D721Med (cell line): ENCODE measurements around the gene ISG20.

Experiments used
- DNase-seq: peaks from one replicate; pipeline ENCODE4 v3.0.0; 2011; ENCODE audit warnings: low spot score; ENCODE audit not compliant: insufficient read length
- FAIRE-seq: peaks from 2 replicates; lab custom pipeline; 2011; peaks lifted over from hg19 to GRCh38; lab: Jason Lieb, UNC
- TF ChIP-seq, protein P1 (sequence below): IDR thresholded peaks from 2 replicates; pipeline ENCODE4 v1.5.1; 2012; ENCODE audit warnings: mild to moderate bottlenecking, control low read depth; ENCODE audit not compliant: insufficient read depth; ENCODE audit errors: missing control alignments

ISG20 gene

DNA sequence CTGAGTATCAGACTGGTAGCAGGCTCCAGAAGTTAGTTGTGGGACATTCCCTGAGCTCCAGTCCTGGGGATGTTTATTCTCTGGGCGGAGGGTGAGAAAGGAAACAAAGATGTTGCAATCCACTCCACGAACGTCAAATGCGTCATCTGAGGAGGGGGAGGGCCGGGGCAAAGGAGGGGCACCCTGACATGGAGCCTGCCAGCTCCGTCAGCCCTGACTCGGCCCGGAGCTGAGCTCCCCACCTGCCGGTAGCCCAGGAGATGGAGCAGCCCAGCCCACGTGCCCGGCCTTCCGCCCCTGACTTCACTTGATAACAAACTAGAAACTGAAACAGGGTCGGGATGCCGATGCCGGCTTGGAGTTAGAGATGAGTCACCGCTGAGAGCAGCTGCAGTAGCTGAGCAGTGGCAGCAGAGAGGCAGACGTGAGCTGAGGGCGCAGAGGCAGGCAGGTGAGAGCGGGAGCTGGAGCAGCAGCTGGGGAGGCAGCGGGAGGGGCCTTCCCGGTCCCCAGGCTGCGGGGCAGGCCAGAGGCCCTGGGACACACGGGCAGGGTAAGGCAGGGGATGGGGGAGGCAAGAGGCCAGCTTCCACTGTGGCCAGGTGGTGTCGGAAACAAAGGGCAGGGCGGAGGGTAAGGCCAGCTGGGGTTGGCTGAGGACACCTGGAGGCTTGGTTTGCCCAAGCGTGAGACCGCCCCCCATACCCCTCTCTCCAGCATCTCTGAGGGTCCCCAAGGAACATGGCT, at the start of gene ISG20:
TSS of gene ISG20 (plus strand) at position 391 of the 747 bp plus-strand sequence. CDS start at position 742, 351 bp downstream.
- FAIRE-seq: no peak
- TF ChIP-seq, protein P1, sequence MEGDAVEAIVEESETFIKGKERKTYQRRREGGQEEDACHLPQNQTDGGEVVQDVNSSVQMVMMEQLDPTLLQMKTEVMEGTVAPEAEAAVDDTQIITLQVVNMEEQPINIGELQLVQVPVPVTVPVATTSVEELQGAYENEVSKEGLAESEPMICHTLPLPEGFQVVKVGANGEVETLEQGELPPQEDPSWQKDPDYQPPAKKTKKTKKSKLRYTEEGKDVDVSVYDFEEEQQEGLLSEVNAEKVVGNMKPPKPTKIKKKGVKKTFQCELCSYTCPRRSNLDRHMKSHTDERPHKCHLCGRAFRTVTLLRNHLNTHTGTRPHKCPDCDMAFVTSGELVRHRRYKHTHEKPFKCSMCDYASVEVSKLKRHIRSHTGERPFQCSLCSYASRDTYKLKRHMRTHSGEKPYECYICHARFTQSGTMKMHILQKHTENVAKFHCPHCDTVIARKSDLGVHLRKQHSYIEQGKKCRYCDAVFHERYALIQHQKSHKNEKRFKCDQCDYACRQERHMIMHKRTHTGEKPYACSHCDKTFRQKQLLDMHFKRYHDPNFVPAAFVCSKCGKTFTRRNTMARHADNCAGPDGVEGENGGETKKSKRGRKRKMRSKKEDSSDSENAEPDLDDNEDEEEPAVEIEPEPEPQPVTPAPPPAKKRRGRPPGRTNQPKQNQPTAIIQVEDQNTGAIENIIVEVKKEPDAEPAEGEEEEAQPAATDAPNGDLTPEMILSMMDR: no peak
- no peak for DNase-seq

DNA sequence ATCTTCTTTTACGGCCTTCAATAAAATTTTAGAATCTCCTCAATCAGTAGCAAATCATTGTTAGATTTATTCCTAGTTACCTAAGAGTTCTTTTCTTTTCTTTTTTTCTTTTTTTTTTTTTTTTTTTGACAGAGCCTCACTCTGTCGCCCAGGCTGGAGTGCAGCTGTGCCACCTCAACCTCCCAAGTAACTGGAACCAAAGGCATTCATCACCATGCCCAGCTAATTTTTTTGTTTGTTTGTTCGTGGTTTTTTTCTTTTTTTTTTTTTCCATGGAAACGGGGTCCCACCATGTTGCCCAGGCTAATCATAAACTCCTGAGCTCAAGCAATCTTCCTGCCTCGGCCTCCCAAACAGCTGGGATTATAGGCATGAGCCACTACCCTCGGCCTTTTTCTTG, 48.1 kb upstream of the ISG20 start:
- FAIRE-seq (no peak), DNase-seq (no peak)
- TF ChIP-seq, protein P1: no peak

DNA sequence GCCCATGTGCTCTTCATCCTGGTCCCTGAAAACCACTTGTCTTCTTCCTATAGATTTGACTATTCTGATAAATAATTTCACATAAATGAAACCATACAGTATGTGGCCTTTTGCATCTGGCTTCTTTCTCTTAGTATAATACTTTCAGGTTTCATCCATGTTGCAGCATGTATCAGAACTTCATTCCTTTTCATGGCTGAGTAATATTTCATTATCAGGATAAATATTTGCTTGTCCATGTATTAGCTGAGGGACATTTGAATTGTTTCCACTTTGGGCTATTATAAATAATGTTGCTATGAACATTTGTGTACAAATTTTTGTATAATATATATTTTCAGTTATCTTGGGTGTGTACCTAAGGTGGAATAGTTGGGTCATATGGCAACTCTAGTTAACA, 47.4 kb upstream of the ISG20 start:
- FAIRE-seq: peak; percentile 68
- TF ChIP-seq, protein P1: no peak
- DNase-seq: no peak

DNA sequence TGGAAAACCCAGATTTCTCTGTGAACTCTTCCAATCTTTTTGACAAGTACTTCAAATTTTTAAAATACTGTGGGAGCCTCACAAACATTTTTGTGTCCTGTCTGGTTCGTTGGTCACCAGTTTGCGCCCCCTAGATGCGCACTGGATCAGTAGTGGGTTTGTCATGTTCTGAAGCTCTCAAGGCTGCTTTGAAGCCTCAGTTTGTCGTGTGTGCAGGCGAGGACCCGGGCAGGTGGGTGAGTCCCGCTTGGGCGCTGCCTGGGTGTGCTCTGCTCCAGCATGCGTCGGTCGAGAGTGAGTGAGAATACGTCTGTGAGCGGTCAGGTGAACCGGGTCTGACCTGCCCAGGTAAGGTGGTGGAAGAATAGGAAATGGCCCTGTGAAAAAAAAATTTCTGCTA, 34.9 kb upstream of the ISG20 start:
- FAIRE-seq: no peak
- TF ChIP-seq, protein P1: no peak
- DNase-seq: no peak

DNA sequence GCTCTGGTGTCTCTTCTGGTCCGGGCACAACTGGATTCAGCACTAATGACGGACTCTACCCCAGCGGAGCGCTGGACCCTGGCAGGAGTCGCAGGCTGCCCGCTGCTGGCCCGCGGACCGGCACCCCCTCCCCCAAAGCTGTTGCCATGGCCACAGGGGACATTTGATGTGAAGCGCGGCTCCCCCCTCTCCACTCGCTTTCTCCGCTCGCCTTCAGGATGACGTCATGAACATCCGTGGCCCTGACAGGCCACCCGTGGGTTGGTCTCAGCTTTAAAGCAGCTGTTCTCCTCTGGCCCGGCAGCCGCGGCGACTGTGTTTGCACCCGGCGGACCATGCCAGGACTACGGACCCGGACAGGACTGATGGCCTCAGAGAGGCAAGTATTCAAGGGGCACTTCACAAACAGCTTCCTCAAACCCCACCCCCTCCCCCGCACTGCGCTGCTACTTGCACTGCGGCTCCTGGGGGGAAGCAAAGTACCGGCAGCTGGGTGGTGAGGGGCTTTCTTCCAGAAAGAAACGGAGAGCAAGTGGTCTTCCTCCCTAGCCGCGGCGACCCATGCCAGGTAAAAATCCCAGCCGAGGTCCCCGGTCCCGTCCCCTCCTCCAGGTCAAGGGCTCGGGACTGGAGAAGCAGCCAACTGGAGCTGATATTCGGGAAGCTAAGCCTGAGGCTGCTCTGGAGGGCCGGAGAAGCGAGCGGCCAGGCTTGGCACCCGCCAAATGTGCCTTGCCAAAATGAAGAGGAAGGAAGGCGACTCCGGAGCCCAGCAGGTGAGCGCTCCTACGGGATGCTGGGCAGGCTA, 34.2 kb upstream of the ISG20 start:
- FAIRE-seq: no peak
- TF ChIP-seq, protein P1: no peak
- DNase-seq: peak; percentile 57

DNA sequence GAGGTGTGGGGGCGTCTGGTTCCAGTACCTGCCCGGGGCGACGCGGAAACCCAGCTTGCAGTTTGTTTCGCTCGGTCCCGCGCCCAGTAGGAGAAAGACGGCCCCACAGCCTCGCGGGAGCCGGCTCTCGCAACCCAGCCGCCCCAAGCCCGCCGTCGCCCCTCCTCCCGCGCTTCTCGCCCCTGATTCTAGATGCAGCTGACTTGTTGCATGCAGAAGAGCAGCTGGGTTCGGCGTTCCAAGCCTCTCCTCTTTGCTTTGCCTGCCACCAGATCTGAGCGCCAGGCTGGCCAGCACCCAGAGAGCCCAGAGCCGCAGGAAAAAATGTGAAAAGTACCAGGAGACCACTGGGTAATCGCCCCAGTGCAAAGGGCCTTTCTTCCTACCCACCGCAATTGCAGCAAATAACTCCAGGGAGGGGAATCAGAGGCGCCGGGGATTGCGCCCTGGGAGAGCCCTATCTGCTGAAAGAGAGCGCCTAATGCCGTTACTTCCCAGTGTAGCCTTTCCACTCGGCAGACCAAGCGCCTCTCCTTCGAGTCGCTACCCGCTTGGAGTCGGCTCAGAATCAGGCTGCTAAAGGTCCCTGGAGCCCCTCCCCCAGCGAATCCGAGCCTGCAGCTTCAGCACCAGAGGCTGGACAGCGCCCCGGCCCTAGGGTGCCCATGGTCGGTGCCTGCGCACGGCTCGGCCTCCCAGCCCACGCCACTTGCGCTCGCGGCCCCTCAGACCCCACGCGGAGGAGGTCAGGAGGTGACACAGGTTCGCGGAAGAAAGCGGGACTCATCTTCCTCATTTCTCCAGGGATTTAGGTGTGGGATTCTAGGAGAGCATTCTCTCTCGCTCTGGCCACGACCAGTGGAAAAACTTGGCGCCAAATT, 33.4 kb upstream of the ISG20 start:
- no peak for FAIRE-seq
- DNase-seq: no peak
- TF ChIP-seq, protein P1: no peak
